Activated CD4-positive, CD25-positive, alpha-beta regulatory T cell treated with anti-CD3 and anti-CD28 coated beads, Interleukin-2, amount 50 U/mL, for 24 hours (primary cell): ENCODE measurements around the gene C22orf31.

Experiments used
- ATAC-seq, 2 donors: fragments of 150-1000 bp; cut with Tn5 transposase; one replicate each; pipeline ENCODE4 v1.10.0; 2021; ENCODE audit warnings: mild to moderate bottlenecking in 1 of 2, moderate library complexity in 1 of 2

The C22orf31 gene

DNA sequence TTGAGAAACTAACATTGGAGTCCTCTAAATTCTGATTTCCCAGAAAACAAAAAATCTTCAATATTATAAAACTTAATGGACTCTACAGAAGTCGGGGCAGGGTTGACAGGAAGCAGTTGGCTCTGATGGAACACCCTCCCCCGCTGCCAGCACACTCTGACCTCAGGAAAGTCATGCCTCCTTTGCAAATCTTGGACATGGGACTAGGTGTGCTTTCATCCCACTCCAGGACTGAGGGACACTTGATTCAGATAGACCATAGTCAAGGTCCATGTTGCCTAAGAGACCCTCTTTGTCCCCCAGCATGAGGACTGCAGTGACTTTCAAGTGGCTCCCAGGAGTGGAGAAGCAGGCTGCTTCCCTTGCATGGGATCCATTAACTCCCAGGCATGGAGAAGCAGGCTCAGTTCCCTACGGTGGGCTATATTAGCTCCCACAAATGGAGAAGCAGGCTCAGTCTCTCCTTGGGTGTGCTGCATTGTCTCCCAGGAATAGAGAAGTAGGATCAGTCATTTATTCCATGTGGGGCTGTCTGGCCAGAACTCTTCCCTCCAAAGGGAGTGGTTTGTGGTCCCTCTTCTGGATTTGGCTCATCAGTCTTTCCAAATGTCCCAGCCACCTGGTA lies 38.3 kb downstream of the C22orf31 start:
- no peak for ATAC-seq

DNA sequence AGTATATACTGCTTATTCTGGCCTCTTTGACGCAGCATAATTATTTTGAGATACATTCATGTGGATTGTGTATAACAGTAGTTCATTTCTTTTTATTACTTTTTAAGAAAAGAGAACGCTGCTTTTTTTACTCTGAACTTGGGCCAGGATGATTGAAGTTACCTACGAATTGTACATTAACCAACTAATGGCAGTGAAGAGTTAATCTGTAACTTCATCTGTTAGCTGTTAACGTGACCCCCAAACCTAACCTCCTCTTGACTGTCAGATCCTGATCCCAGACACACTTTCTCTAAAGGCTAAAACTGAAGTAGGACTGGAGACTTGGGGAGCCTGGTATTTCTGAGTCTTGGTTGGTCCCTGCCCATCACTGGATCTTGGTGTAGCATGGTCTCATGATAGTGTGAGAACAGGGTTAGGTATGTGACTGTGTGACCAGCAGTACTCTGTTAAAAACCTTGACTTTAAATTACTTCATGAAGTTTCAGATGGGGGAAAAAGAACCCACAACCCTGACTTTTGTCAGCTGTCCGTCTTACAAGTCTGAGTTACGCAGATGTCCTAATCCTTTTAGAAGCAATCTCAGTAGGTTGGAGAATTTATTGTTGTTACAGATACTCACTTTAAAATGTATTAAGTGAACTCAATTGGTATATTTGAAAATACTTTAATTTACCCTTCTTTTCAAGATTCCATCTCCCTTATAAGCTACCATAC lies 39.4 kb downstream of the C22orf31 start:
- no peak for ATAC-seq

DNA sequence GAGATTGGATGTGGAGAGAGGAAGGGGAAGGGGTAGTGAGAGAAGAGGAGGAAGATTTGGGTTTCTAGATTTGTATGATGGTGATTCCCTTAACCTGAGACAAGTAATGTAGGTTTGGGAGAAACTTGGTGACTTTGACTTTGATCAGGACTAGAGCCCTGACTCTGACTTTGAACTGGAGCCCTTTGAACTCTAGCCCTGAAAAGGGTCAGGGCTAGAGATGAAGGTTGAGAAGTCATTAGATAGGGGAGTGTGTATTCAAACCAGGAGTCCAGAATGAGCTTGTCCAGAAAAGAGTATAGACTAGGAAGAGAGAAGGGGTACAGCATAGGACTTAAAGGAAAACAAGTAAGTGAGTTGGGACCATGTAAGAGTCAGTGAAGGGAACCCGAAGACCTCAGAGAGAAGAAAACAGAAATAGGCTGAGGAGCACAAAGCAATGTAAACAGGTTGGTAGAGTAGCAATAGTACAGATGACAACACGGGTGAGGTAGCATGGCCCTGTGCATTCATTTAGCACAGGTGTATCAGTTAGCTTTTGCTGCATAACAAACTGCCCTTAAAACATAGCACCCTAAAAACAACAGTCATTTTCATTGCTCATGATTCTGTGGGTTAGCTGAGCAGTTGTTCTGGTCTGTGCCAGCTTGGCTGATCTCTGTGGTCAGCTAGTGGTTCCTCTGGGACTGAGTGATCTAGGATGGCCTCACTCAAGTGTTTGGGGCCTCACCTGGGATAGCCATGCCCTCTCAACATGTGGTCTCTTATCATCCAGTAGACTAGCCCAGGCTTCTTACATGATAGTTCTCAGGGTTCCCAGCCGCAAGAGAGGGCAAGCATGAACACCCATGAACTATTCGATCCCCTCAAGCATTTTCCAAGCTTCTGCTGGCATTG lies 43.1 kb downstream of the C22orf31 start:
- no peak for ATAC-seq

DNA sequence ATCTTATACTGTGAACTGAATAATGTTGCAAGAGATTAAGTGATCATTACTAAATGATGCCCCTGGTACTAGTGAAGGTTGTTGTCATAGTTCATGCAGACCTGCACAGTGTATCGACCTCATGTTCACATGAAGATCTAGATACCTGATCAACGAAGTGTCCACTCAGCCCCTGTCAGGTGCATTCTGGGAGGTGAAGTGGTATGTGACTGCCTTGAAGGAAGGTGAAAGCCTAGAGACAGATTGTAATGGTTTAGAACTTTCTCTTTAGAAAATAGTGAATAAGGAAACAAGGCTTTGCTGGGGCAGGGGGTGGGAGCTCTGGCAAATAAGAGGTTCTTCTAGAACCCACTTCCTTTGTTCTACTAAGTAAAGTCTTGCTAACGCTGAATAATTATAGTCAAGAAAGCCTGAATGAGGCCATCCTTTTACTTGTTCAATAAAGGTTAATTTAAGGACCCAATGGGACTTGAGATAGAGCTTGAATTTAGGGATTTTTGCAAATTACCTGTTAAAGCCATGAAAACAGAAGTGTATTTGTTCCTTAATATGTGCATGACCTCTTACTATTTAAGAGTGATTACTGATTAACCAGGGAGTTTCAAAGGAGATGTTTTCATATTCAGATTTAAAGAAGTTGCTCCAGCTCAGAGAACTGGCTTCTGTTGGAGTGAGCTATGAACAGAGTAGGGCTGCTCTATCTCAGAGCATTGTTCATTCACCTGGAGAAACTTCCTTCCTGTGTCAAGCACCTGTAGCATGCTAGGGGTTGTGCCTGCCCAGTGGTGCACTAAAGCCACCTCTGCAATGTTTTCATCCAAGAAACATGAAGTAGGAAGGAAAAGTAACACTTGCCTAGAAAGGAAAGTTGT lies 45.3 kb downstream of the C22orf31 start:
- ATAC-seq = peak in 1 of 2 donors; percentile 60

DNA sequence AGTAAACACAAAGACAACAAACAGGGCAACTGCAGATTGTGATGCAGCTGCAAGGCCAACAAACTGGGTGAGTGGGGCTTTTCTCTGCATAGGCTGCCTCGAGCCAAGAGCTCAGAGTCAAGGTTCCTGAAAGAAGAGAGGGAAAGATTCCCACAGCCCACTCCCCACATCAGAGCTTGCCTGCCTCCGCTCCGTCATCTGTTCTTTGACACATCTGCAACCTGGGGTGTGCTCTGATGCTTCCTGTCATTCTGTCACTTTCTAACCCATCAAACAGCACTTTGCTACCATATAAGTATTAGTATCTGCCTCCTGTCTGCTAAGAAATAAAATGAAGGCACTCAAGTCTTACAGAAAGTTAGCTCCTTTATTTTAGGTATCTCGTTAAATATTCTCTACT lies 46.9 kb downstream of the C22orf31 start:
- no peak for ATAC-seq

DNA sequence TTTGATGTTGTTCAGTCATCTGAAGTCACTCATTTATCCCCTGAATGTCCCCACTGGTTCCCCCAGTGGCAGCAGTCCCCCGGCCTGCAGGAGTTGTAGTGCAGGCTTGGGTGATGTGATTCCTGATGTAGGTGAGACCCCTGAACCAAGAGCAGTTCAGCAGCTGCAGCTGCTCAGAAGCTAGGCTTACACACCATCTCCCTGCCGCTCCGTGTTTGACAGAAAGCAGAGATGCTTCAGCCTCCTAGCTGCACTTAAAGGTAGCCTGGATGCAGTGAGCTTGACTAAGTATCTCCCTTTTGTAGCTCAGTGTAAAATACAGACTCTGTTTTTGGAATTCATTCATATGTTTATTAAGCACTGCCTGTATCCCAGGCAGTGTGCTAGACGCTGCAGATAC lies 47.3 kb downstream of the C22orf31 start:
- no peak for ATAC-seq

DNA sequence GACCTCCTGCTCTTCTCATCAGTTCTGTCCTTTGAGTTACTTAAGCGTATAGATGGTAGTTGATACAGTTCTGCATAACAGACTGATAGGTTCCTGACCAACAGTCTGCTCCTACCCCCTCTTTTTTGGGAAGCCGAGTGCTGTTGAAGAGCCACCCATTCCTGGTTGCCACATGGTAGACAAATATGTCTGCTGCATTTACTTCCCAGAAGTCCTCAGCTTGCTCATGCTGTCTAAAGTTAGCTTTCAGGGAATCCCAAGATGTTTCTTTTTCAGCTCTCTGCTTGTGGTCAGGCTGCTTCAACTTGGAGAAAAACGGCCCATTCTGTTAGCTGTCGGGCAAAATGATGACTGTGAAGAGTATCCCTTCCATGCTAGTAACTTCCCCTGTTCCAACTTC lies 48.7 kb downstream of the C22orf31 start:
- no peak for ATAC-seq

DNA sequence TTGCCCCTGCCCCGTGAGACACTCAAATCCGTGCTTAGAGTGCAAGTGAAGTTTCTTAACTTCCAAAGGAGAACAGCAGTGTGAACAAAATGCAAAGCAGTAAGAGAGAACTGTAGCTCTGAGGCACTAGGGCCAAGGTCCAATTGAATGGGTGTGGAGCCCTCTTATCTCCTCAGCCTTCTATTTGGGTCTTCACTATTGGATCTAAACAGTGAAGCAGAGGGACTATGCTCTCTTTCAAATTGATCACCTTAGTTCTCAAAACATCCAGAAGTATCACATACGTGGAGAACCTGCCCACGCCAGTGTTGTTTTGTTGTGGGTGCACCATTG lies 49.6 kb downstream of the C22orf31 start:
- ATAC-seq = no peak

DNA sequence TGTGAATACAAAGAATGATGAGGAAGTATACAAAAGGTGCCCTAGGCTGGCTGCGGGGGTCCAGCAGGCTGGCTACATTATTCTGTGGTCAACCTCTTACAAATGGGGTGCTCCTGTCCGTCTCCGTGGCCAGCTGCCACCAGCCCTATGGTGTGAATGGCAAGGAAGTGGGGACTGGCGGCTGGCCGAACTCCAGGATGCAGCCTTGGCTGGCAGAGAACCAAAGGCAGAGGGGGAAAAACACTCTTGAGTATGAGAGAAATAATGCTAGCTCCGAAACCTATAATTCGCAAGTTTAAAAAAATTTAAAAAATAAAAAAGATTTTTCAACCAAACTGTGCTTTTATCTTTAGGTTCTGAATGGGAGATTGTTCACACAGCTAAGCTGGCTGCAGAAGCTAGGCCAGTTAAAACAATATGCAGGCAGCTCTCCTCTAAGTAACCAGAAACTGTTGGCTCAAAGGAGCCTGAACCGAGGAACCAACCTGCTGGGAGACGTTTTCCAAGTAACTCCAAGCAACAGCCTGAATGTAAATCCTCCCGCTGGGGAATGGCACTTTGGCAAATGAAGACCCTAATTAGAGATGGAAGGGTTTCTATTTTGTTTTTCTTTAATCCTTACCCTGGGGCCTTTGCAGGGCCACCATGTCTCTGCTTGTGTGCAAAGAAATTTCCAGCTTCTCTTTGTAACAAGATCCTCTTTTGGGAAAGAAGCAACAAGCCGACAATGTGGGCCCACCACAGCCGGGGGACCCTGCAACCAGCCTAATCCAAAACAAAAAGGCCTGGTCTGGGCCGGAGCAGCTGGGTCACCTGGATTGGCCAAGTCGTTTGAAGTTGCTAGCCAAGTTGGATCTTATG lies 50.2 kb downstream of the C22orf31 start:
- ATAC-seq = no peak

DNA sequence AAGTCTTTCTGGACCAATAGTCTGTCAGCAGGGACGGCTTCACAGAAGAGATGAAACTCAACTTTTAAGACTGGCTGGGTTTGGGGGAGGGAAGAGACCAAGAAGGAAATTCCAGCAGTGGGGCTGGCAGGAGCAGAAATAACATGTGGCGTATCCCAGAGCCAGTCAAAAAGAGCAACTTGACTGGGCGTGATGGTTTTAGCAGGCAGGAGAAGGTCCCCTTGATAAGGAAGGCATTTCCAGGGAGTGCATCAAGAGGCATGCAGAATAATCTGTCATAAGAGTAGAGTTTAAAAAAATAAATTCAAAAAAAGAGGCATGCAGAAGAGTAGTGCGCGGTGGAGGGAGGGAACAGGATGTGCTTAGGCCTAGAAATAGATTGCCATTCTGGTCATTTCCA lies 52.5 kb downstream of the C22orf31 start:
- ATAC-seq = no peak
